HG02884 (cell line): Measurements from ENCODE around the gene ZNF83.
"Not testable (repeated sequence)": the region's sequence is repeated elsewhere in the genome, so short reads cannot be mapped to it uniquely, and the experiment has no call there.

Experiments
- ATAC-seq: cut with Tn5 transposase; IDR thresholded peaks from one replicate; pipeline ENCODE4 v1.9.1; 2021; ENCODE audit warnings: mild to moderate bottlenecking, moderate library complexity; ENCODE audit not compliant: unreplicated experiment

Gene ZNF83

GRCh38 chr19:52570000-52570861 is 67.9 kb downstream of the ZNF83 start, which contains the start of gene ZNF701:
TSS of gene ZNF701 (plus strand) at chr19:52570287. CDS start at chr19:52574148, 3,861 bp downstream.
- ATAC-seq = peak; percentile 85

- not testable (repeated sequence) for ATAC-seq
These were observed 68.5 kb downstream of the ZNF83 start for GRCh38 chr19:52569638-52569999.

DNA sequence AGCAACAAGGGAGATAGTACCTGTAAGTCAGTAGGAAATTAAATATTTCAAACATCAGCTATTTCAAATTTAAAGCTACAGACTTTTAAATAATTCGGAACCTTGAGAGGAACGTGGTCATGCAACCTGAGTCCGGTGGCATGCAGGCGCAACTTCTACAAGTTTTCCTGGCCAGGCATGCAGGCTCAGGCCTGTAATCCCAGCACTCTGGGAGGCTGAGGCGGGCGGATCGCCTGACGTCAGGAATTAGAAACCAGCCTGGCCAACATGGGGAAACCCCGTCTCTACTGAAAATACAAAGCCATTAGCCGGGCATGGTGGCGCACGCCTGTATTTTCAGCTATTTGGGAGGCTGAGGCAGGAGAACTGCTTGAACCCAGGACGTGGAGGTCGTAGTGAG is 70.2 kb downstream of the ZNF83 start:
- no peak for ATAC-seq

GRCh38 chr19:52566588-52566987 is 71.6 kb downstream of the ZNF83 start:
- no peak for ATAC-seq

DNA sequence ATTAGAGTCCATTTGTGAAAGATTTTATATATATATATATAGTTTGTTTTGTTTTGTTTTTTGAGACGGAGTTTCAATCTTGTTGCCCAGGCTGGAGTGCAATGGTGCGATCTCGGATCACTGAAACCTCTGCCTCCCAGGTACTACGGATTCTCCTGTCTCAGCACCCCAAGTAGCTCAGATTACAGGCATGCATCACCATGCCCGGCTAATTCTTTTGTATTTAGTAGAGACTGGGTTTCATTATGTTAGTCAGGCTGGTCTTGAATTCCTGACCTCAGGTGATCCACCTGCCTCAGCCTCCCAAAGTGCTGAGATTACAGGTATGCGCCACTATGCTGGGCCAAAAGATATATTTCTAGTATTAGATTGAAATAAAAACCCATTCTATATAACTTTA is 72.0 kb downstream of the ZNF83 start:
- no peak for ATAC-seq
